ENCODE measurements around the gene PDGFB. TPM values are rescaled to one million over a fixed set of nuclear protein-coding genes. Genes with fewer than 3 reads are reported as not detected.

Gene PDGFB
- total and polyA plus RNA-seq, 2 experiments from 2014 or later = 2.2 to 8.0 TPM

DNA sequence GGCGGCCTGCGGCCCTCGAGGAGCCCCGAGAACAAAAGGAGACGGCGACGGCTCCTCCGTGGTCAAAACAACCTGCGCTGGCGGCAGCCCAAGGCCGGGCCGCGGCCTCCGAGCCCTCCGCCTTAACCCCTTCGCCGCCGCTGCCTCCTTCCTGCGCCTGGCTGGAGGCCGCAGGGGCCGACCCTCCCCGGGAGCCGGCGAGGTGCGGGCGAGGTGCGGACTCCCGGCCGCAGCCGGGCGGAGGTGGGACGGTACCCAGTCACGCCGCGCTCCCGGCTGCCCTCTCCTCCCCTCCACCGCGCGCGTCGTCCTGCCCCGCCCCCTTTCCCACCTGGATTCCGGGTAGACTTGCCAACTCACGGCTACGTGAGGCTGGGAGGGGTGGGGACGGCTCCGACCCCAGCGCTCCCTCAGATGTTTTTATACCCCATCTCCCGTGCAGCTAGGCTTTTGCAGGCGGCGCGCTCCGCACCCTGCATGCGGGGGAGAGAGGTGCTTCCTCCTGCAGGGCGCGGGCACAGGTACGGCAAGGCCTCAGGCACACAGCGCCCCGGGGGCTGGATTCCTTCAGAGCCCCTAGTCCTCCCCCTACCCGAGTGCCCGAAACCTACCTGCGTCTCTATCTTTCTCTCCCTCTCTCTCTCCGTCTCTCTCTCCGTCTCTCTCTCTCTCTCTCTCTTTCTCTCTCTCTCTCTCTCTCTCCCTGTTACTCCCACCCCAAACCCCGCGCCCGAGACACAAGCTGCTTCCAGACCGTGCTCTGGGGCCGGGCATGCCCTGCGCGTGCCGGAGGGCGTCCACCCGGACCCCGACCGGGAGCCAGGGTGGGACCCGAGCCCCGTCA, 2.0 kb downstream of the PDGFB start (continued):
- TF ChIP-seq, protein P1, sequence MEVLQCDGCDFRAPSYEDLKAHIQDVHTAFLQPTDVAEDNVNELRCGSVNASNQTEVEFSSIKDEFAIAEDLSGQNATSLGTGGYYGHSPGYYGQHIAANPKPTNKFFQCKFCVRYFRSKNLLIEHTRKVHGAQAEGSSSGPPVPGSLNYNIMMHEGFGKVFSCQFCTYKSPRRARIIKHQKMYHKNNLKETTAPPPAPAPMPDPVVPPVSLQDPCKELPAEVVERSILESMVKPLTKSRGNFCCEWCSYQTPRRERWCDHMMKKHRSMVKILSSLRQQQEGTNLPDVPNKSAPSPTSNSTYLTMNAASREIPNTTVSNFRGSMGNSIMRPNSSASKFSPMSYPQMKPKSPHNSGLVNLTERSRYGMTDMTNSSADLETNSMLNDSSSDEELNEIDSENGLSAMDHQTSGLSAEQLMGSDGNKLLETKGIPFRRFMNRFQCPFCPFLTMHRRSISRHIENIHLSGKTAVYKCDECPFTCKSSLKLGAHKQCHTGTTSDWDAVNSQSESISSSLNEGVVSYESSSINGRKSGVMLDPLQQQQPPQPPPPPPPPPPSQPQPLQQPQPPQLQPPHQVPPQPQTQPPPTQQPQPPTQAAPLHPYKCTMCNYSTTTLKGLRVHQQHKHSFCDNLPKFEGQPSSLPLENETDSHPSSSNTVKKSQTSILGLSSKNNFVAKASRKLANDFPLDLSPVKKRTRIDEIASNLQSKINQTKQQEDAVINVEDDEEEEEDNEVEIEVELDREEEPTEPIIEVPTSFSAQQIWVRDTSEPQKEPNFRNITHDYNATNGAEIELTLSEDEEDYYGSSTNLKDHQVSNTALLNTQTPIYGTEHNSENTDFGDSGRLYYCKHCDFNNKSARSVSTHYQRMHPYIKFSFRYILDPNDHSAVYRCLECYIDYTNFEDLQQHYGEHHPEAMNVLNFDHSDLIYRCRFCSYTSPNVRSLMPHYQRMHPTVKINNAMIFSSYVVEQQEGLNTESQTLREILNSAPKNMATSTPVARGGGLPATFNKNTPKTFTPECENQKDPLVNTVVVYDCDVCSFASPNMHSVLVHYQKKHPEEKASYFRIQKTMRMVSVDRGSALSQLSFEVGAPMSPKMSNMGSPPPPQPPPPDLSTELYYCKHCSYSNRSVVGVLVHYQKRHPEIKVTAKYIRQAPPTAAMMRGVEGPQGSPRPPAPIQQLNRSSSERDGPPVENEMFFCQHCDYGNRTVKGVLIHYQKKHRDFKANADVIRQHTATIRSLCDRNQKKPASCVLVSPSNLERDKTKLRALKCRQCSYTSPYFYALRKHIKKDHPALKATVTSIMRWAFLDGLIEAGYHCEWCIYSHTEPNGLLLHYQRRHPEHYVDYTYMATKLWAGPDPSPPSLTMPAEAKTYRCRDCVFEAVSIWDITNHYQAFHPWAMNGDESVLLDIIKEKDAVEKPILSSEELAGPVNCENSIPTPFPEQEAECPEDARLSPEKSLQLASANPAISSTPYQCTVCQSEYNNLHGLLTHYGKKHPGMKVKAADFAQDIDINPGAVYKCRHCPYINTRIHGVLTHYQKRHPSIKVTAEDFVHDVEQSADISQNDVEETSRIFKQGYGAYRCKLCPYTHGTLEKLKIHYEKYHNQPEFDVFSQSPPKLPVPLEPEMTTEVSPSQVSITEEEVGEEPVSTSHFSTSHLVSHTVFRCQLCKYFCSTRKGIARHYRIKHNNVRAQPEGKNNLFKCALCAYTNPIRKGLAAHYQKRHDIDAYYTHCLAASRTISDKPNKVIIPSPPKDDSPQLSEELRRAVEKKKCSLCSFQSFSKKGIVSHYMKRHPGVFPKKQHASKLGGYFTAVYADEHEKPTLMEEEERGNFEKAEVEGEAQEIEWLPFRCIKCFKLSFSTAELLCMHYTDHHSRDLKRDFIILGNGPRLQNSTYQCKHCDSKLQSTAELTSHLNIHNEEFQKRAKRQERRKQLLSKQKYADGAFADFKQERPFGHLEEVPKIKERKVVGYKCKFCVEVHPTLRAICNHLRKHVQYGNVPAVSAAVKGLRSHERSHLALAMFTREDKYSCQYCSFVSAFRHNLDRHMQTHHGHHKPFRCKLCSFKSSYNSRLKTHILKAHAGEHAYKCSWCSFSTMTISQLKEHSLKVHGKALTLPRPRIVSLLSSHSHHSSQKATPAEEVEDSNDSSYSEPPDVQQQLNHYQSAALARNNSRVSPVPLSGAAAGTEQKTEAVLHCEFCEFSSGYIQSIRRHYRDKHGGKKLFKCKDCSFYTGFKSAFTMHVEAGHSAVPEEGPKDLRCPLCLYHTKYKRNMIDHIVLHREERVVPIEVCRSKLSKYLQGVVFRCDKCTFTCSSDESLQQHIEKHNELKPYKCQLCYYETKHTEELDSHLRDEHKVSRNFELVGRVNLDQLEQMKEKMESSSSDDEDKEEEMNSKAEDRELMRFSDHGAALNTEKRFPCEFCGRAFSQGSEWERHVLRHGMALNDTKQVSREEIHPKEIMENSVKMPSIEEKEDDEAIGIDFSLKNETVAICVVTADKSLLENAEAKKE (CRISPR knock-in tag; IDR thresholded peaks at IDR 0.05) = no peak
- no peak for TF ChIP-seq STAT1 (IDR thresholded peaks at IDR 0.05; ENCODE audit: unreplicated experiment)

DNA sequence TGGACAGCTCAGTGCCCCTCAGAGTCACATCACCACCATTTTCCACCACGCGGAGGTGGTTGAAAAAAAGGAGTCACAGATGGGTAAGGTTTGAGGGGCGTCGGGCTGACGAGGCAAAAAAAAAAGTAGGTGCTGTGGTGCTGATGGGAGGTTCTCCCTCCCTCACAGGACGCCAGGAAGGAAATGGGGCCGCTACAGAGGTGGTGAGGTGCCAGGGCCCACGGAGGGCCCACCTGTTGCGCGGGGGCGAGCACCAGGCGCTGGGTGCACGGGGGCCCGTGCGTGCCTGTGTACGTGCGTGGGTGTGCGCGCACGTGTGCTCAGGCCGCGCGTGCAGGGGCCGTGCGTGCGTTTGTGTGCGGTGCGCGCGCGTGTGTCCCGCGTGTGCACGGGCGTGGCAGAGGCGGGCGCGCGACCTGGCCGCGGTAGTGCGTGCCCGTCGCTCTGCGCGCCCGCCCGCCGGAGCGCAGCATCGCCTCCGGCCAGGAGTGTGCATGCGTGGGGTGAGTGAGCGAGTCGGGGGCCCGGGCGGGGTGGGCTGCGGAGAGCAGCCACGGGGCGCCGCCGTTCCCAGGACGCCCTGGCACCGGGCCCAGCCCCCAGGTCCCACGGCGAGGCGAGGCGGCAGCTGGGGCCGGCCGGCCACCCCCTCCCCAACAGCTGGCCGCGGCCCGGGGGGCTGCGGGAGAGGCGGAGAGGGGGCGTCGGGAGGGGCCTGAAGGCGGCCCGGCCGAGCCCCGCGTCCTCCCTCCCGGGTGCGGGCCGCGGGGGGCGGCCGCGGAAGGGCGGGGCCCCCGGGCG, 2.8 kb downstream of the PDGFB start:
- H3K9me3 Mint-ChIP-seq = peaks cover 5% of the 10 kb centered on the region; the same call in 1 of the 3 replicates
- H3K36me3 Mint-ChIP-seq (ENCODE audit: low read depth) = no peaks in the 10 kb centered on the region; the same call in 2 of the 3 replicates
- H3K4me3 Mint-ChIP-seq = peak overlapping the region; percentile 78
- Histone ChIP-seq H3K36me3 (ENCODE audit: insufficient read depth) (no peaks in the 10 kb centered on the region), H4K20me1 (replicated peaks; ENCODE audit: insufficient read depth) (no peaks in the 10 kb centered on the region), H2AFZ (no peak overlapping the region), H3K79me2 (replicated peaks; ENCODE audit: insufficient read depth) (no peaks in the 10 kb centered on the region), H3K4me3 (peak overlapping the region; percentile 78), H3K27ac (ENCODE audit: low read depth) (no peak overlapping the region), H3K9me2 (ENCODE audit: insufficient read depth) (no peaks in the 10 kb centered on the region), H3F3A (replicated peaks; ENCODE audit: low read depth) (peaks cover 13% of the 10 kb centered on the region), H3K4me1 (ENCODE audit: insufficient read depth) (peaks cover 28% of the 10 kb centered on the region), H3K27me3 (ENCODE audit: insufficient read depth) (peaks cover 72% of the 10 kb centered on the region), H3K4me2 (peak overlapping the region; percentile 92)
- H3K27ac Mint-ChIP-seq = no peak overlapping the region
- H3K27me3 Mint-ChIP-seq (ENCODE audit: insufficient read depth, low read depth, poor library complexity) = peaks cover 65% of the 10 kb centered on the region
- no peak for ATAC-seq
- no peak for TF ChIP-seq CTCF (conservative IDR thresholded peaks at IDR 0.05; ENCODE audit: low read depth in 2 of 2)
- TF ChIP-seq JUNB (IDR thresholded peaks at IDR 0.05; ENCODE audit: unreplicated experiment) = no peak
- peak; percentile 50 for TF ChIP-seq EZH2 (IDR thresholded peaks at IDR 0.05; ENCODE audit: low read depth, unreplicated experiment)
- TF ChIP-seq, protein P2, sequence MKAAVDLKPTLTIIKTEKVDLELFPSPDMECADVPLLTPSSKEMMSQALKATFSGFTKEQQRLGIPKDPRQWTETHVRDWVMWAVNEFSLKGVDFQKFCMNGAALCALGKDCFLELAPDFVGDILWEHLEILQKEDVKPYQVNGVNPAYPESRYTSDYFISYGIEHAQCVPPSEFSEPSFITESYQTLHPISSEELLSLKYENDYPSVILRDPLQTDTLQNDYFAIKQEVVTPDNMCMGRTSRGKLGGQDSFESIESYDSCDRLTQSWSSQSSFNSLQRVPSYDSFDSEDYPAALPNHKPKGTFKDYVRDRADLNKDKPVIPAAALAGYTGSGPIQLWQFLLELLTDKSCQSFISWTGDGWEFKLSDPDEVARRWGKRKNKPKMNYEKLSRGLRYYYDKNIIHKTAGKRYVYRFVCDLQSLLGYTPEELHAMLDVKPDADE (IDR thresholded peaks at IDR 0.05) = no peak
- no peak for DNase-seq (ENCODE audit: low spot score)
- H3K4me1 Mint-ChIP-seq = peaks cover 29% of the 10 kb centered on the region

All from GM23338 (cell line).